Right cardiac atrium (tissue), 5 donors: Measurements from ENCODE around the gene REX1BD. TPM values are rescaled to one million over a fixed set of nuclear protein-coding genes. Genes with fewer than 3 reads are reported as not detected.
A peak's percentile ranks its signal among the peaks of the same experiment; 100 is the strongest.

Experiments used
- ATAC-seq, 2 donors: fragments of 200-7000 bp; cut with Tn5 transposase; one replicate each; pipeline versions ENCODE4 v1.8.0 to v1.9.1; 2020; ENCODE audit warnings: moderate library complexity in 2 of 2, mild to moderate bottlenecking in 1 of 2
- DNase-seq, 3 donors: peaks; one replicate each; pipeline ENCODE4 v3.0.0-alpha.2; 2020
- H3K27ac ChIP-seq: one replicate; pipeline ENCODE4 v1.5.1; 2013; ENCODE audit warnings: mild to moderate bottlenecking, low read length, control low read depth, moderate library complexity
- H3K27me3 ChIP-seq: one replicate; pipeline ENCODE4 v1.6.1; 2013; ENCODE audit not compliant: control insufficient read depth, insufficient read depth
- H3K4me1 ChIP-seq: one replicate; pipeline ENCODE4 v1.6.1; 2013; ENCODE audit warnings: low read length; ENCODE audit not compliant: control insufficient read depth, insufficient read depth
- H3K4me3 ChIP-seq: one replicate; pipeline ENCODE4 v1.5.1; 2013; ENCODE audit warnings: low read length, control low read depth
- H3K9me3 ChIP-seq: one replicate; pipeline ENCODE4 v1.6.1; 2013; ENCODE audit warnings: low read length; ENCODE audit not compliant: control insufficient read depth
- WGBS: extraction: QIAGEN DNeasy Blood & Tissue Kit; methylation state at CpG from one replicate; pipeline ENCODE4 v1.1.7; 2013; 5-methylcytosine and 5-hydroxymethylcytosine counted together
- intact Hi-C, 4 donors: fragments of 100-400 bp; cut with DNase I; formaldehyde crosslinking; loops; one replicate each; pipeline versions ENCODE4 v1.11.0 to v1.14.0; 2022 to 2023
- polyA plus RNA-seq: library from polyadenylated mRNA; stranded (reverse); fragments of 200-250 nt; gene quantifications from one replicate; pipeline ENCODE4 v1.2.3, GENCODE V29; 2013
- total RNA-seq, 4 donors: library from RNA; stranded (reverse); fragmentation: NEBNext Ultra II Directional; extraction: Animal tissue kit (Norgen Biotek cat#: 25700); gene quantifications; one replicate each; pipeline ENCODE4 v1.2.1, GENCODE V29; 2021
- donor health status: healthy with polysubstance abuse.
- donor health status: DM: no; HTN: yes; CAD: no.
- donor health status: DM: no; HTN: no; CAD: no.
- donor health status: DM: no; HTN: yes; CAD: no; lungs with severe emphysema.
- donor health status: DM: yes; HTN: yes; CAD: no.

REX1BD gene
- total and polyA plus RNA-seq, 5 donors = 71.0 to 99.9 (median 81.2) TPM

DNA sequence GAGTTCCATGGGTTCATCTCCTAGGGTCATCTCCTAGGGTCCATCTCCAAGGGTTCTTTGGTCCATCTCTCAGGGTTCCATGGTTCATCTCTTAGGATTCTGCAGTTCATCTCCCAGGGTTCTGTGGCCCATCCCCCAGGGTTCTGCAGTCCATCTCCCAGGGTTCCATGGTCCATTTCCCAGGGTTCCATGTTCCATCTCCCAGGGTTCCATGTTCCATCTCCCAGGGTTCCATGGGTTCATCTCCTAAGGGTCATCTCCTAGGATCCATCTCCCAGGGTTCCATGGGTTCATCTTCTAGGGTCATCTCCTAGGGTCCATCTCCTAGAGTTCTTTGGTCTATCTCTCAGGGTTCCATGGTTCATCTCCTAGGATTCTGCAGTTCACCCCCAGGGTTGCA, 29.0 kb downstream of the REX1BD start:
- Histone ChIP-seq H3K9me3 (no peaks in the 10 kb centered on the region), H3K27ac (no peak overlapping the region), H3K4me1 (no peaks in the 10 kb centered on the region), H3K4me3 (no peak overlapping the region), H3K27me3 (no peaks in the 10 kb centered on the region)
- ATAC-seq (no peak), DNase-seq (no peak)
- intact Hi-C loops = no loop called here

GRCh38 chr19:18618236-18618635, 29.6 kb downstream of the REX1BD start:
- WGBS = 92% methylated on average over 13 of the region's 13 CpGs
- no peak for ATAC-seq
- H3K27me3 ChIP-seq = no peaks in the 10 kb centered on the region
- no peak for DNase-seq
- no peaks in the 10 kb centered on the region for H3K9me3 ChIP-seq
- no peaks in the 10 kb centered on the region for H3K4me1 ChIP-seq
- no peak overlapping the region for H3K27ac ChIP-seq
- intact Hi-C loops = no loop called here
- no peak overlapping the region for H3K4me3 ChIP-seq

GRCh38 chr19:18620311-18620710, 31.7 kb downstream of the REX1BD start:
- Histone ChIP-seq H3K4me3 (no peak overlapping the region), H3K27me3 (no peaks in the 10 kb centered on the region), H3K27ac (no peak overlapping the region), H3K4me1 (no peaks in the 10 kb centered on the region), H3K9me3 (no peaks in the 10 kb centered on the region)
- WGBS = 84% methylated on average over 10 of the region's 10 CpGs
- ATAC-seq (no peak), DNase-seq (no peak)
- intact Hi-C loops = no loop called here

DNA sequence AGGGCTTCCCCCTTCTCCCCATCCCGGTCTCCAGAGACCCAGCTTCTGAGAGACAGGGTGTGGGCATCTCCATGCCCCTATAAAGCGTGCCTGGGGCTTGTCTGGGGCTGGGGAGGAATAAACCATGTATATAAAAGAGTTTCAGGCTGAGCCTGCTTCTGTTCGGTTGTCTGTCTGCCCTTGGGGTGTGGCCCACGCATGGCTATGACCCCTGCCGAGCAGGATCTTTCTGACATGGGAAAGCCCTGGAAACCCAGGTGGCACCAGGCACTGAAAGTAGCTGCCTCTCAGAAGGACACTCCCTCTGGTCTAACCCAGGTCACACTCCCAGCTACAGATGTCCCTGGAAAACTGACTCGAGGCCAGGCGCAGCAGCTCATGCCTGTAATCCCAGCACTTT, 32.3 kb downstream of the REX1BD start:
- 89% methylated on average over 7 of the region's 7 CpGs for WGBS
- H3K4me3 ChIP-seq = no peak overlapping the region
- DNase-seq = no peak
- no peaks in the 10 kb centered on the region for H3K9me3 ChIP-seq
- intact Hi-C loops = no loop called here
- no peaks in the 10 kb centered on the region for H3K27me3 ChIP-seq
- no peak for ATAC-seq
- no peak overlapping the region for H3K27ac ChIP-seq
- H3K4me1 ChIP-seq = no peaks in the 10 kb centered on the region

DNA sequence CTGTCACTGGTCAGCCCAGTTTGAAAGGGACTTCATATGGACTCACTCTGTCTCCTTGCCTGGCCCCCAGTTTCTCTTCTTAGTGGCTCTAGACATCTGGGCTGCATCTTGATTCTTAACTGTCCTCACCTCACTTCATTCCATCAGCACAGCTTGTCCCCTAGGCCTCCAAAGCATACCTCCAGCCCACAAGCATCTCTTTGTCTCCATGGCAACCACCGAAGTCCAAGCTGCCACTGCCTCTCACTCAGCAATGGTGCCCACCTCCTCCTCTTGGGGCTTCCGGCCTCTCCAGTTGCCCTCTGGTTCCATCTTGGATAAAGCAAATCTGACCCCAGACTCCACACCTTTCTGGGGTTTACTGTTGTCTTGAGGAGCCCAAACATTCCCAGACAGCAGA, 38.3 kb downstream of the REX1BD start:
- ATAC-seq = no peak
- Histone ChIP-seq H3K27ac (no peak overlapping the region), H3K4me3 (no peak overlapping the region), H3K27me3 (no peaks in the 10 kb centered on the region), H3K4me1 (no peaks in the 10 kb centered on the region), H3K9me3 (no peaks in the 10 kb centered on the region)
- intact Hi-C loops = no loop called here
- 71% methylated on average over 2 of the region's 2 CpGs for WGBS
- DNase-seq = no peak

GRCh38 chr19:18629166-18630088, 40.8 kb downstream of the REX1BD start:
- H3K4me1 ChIP-seq = no peaks in the 10 kb centered on the region
- intact Hi-C loops = no loop called here
- ATAC-seq = peak; percentile 93 to 94
- peak; percentile 70 to 89 (median 82) for DNase-seq
- 52% methylated on average over 15 of the region's 15 CpGs for WGBS
- H3K27ac ChIP-seq = peak overlapping the region; percentile 50
- no peaks in the 10 kb centered on the region for H3K9me3 ChIP-seq
- H3K4me3 ChIP-seq = no peak overlapping the region
- no peaks in the 10 kb centered on the region for H3K27me3 ChIP-seq

DNA sequence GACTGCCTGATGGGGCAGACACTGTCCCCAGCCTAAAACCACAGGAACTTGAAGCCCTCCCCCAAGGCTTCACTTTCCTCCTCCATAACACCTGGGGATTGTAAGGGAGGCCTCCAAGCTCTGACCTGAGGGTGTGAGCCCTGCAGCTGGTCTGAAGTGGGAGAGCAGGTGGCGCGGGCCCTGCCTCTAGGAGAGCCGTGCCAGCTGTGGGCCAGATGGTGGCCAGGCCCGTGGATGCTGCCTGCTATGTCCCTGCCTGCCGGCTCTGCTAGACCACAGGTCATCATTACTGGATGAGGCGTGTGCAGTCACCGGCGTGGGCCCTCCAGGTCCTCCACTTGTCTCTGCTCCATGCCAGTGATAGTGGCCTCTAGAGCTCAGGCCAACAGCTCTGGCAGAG, 44.7 kb downstream of the REX1BD start:
- no peak for ATAC-seq
- 84% methylated on average over 8 of the region's 8 CpGs for WGBS
- peak in 2 of 3 donors; percentile 52 to 59 for DNase-seq
- Histone ChIP-seq H3K9me3 (no peaks in the 10 kb centered on the region), H3K4me3 (no peak overlapping the region), H3K4me1 (no peaks in the 10 kb centered on the region), H3K27ac (no peak overlapping the region), H3K27me3 (no peaks in the 10 kb centered on the region)
- intact Hi-C loops = no loop called here

DNA sequence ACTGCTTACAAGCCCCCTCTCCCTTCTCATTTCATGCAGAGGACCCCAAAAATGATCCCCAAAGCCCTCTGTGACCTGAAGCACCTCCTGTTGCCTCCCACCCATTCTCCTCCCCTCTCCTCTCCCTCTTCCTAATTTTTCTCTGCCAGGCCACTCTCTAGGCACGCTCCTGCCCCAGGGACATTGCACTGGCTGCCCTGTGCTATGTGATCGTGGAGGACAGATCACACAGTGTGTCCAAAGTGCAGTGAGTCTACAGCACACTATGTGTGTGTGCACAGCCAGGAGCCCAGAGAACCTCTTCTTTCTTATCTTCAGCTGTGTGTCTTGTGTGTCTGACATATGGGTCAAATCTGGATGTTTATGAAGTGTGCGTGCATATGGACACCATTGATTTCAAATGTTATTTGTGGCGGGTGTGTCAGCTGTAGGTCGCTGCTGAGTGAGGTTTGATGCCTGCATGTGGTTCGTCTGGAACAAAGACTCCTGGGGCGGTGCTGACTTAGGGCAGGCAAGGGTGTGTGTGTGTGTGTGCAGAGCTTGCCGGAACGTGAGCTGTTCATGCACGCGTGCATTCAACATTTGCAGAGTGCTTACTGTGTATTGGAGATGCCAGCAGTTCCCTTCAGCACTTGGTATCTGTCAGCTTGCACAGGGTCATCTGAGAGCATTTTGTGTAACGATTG, 46.2 kb downstream of the REX1BD start:
- Histone ChIP-seq H3K4me3 (no peak overlapping the region), H3K27ac (no peak overlapping the region), H3K9me3 (no peaks in the 10 kb centered on the region), H3K4me1 (no peaks in the 10 kb centered on the region), H3K27me3 (no peaks in the 10 kb centered on the region)
- 39% methylated on average over 12 of the region's 12 CpGs for WGBS
- DNase-seq (peak in 1 of 3 donors; percentile 59), ATAC-seq (no peak)
- intact Hi-C loops = no loop called here

DNA sequence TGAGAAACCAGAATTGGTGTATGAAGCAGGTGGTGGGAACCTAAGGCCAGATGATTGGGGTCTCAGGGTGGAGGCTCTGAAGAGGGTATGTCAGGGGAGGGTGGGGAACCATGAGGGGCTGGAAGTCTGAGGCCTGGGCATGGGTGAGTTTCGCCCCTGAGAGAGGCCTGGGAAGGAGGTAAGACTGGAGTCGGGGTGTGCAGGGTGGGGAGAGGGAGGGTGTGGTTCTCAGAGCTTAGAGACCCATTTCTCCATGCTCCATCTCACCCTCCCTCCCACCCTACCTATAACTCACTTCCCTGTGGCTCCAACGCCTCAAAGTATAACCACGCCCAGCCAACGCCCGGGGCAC, 47.2 kb downstream of the REX1BD start:
- Histone ChIP-seq H3K9me3 (no peaks in the 10 kb centered on the region), H3K27me3 (no peaks in the 10 kb centered on the region), H3K4me1 (no peaks in the 10 kb centered on the region), H3K27ac (no peak overlapping the region), H3K4me3 (no peak overlapping the region)
- DNase-seq = no peak
- intact Hi-C loops = no loop called here
- no peak for ATAC-seq
- 22% methylated on average over 6 of the region's 6 CpGs for WGBS

DNA sequence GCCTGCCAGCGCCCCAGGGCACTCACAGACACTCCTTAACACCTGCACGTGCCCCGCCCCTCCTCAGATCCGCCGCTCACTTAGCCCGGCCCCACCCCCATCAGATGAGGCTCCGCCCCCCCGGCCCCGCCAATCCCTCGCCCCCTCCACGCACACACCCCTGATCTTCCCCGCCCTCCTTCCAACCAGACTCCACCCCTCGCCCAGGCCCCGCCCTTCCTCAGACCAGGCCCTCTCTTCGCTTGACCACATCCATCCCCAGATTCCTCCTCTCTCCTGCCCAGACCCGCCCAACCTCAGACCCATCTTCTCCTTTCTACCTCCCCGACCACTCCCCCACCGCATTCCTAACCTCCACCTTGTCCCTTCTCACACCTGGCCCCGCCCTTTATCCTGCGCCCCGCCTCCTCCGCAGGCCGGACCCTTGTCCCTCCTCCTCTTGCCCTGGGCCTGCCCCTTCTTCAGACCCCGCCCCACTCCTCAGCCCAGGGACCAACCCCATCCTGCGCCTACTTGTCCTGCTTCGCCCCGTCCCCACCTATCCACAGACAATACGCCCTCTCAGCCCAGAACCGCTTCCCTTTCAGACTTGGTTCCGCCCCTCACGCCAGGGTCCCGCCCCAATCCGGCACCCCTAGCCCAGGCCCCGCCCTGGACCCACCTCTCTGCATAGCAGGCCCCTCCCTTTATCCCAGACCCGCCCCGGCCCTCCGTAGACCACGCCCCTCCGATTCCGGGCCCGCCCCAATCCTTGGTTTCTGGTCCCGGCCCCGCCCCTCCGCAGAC, 47.8 kb downstream of the REX1BD start:
- Histone ChIP-seq H3K9me3 (no peaks in the 10 kb centered on the region), H3K4me1 (no peaks in the 10 kb centered on the region), H3K4me3 (peak overlapping the region; percentile 75), H3K27ac (peak overlapping the region; percentile 0), H3K27me3 (no peaks in the 10 kb centered on the region)
- intact Hi-C loops = no loop called here
- ATAC-seq (peak; percentile 97 to 98), DNase-seq (peak; percentile 98 to 100 (median 99))
- 2% methylated on average over 44 of the region's 44 CpGs for WGBS
